Colonic mucosa (tissue), 4 donors: Measurements from ENCODE around the gene CDK5R1. TPM values are rescaled to one million over a fixed set of nuclear protein-coding genes. Genes with fewer than 3 reads are reported as not detected.

ENCODE experiments used
- DNase-seq: peaks from one replicate; pipeline ENCODE4 v3.0.0-alpha.2; 2020
- H3K27ac ChIP-seq: fragments of 200-600 bp; one replicate; pipeline ENCODE4 v1.8.0; 2021
- H3K27me3 ChIP-seq: fragments of 200-600 bp; one replicate; pipeline ENCODE4 v1.8.0; 2021
- H3K36me3 ChIP-seq: fragments of 200-600 bp; one replicate; pipeline ENCODE4 v1.8.0; 2021
- H3K4me1 ChIP-seq: fragments of 200-600 bp; one replicate; pipeline ENCODE4 v1.8.0; 2021; ENCODE audit warnings: mild to moderate bottlenecking
- H3K4me3 ChIP-seq: fragments of 200-600 bp; one replicate; pipeline ENCODE4 v1.8.0; 2021
- H3K9ac ChIP-seq, 2 donors: one replicate each; pipeline ENCODE4 v1.7.0; 2013; ENCODE audit warnings: control low read depth in 2 of 2, low read depth in 2 of 2, low read length in 2 of 2
- H3K9me3 ChIP-seq: fragments of 200-600 bp; one replicate; pipeline ENCODE4 v1.8.0; 2021
- CTCF ChIP-seq: fragments of 200-600 bp; IDR thresholded peaks from one replicate; pipeline ENCODE4 v1.8.0; 2022; ENCODE audit warnings: antibody characterized with exemption, mild to moderate bottlenecking
- intact Hi-C: fragments of 100-400 bp; cut with DNase I; formaldehyde crosslinking; loops from one replicate; pipeline ENCODE4 v1.14.1; 2022
- total RNA-seq, 2 donors: library from RNA; stranded (reverse); fragmentation: NEBNext Ultra II Directional in 1 of 2; extraction: Animal tissue kit (Norgen Biotek cat#: 25700) in 1 of 2; gene quantifications; one replicate each; pipeline ENCODE4 v1.2.1, GENCODE V29; 2021
- donor health status: healthy.
- donor health status: DM: no; HTN: no; CAD: no.
- donor health status: DM: no; HTN: no; CAD: no.

CDK5R1 gene
- total RNA-seq, result 1 to 10 TPM in 1 of 2 donors, under 1 TPM in 1; 0.98 to 1.4 TPM

DNA sequence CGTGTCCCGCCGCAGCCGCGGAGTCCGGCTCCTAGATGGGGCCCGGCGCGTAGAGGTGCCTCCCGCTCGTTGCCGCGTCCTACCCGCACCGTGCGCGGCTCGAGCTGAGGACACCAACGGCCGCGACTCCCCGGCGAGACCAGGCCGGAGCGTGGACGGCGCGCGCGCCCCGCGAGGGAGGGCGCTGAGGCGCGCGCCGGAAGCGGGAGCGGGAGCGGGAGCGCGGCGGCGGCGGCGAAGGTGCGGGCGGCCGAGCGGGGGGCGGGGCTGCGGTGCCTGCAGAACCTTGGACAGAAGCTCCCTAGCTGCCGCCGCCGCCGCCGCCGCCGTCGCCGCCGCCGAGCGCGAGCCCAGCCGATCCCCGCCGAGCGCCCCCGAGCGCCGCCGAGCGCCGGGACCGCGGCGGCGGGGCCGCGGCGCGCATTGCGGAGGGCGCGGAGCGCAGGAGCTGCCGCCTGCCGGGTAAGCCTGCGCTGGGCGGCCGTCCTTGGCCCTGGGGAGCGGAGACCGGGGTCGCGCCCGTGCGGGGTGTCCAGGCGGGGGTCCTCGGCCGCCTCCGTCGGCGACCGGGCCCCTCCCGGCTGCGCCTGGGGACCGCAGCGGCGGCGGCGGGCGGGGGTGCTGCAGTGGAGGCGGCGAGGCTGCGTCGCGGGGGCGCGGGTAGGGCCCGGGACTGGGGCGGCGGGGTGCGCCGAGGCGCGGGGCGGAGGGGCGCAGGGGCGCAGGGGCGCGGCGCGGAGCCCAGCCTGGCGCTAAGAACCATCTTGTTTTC, at the start of gene CDK5R1:
Gene CDK5R1 (plus strand): TSS at position 293 of the 772 bp plus-strand sequence. CDS start 628 bp downstream, outside the sequence.
- intact Hi-C loops, result loop anchor here (10.0 kb wide), 1 partner anchor 268 kb away; no protein-coding TSS in a partner anchor
- peak within 1 kb of the TSS; percentile 53 to 59 for H3K9ac ChIP-seq
- no peaks in the 10 kb centered on the region for H3K9me3 ChIP-seq
- no peaks in the 10 kb centered on the region for H3K4me1 ChIP-seq
- H3K36me3 ChIP-seq, result no peaks in the 10 kb centered on the region
- no peak within 1 kb of the TSS for H3K27ac ChIP-seq
- H3K27me3 ChIP-seq, result no peaks in the 10 kb centered on the region
- no peak for TF ChIP-seq CTCF
- peak; percentile 62 for DNase-seq
- peak within 1 kb of the TSS; percentile 52 for H3K4me3 ChIP-seq

- Histone ChIP-seq H3K36me3 (no peaks in the 10 kb centered on the region), H3K9me3 (no peaks in the 10 kb centered on the region), H3K27me3 (no peaks in the 10 kb centered on the region), H3K9ac (no peak overlapping the region), H3K27ac (no peak overlapping the region), H3K4me1 (no peaks in the 10 kb centered on the region), H3K4me3 (no peak overlapping the region)
- no peak for TF ChIP-seq CTCF
- intact Hi-C loops, result loop anchor here (10.0 kb wide), 1 partner anchor 96 kb away; the partner anchor contains the start of gene C17orf75
- DNase-seq, result no peak
Observed at GRCh38 chr17:32440722-32441121, 46.1 kb upstream of the CDK5R1 start.

DNA sequence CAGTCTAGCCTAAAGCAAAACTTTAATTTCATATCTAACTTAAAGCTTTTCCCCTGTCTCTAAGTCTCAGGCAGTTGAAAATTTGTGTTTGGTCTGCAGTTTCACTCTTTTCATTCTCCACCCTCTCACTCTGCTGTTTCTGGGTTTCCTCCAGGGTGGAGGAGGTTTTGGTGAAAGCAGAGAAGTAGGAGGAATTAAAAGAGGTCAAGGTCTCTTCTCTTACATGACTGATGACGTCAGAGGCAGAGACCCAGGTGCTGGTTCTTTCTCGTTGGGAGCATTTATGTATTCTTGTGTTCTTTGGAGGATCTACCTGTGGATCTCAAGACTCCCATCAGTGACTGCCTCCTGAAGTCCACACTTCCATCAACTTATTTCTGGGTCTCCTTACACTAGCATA, 44.9 kb upstream of the CDK5R1 start:
- Histone ChIP-seq H3K4me1 (peaks cover 10% of the 10 kb centered on the region), H3K4me3 (no peak overlapping the region), H3K27ac (no peak overlapping the region), H3K9me3 (no peaks in the 10 kb centered on the region), H3K9ac (no peak overlapping the region), H3K27me3 (no peaks in the 10 kb centered on the region), H3K36me3 (no peaks in the 10 kb centered on the region)
- intact Hi-C loops, result loop anchor here (10.0 kb wide), 1 partner anchor 97 kb away; the partner anchor contains the start of gene C17orf75
- TF ChIP-seq CTCF, result no peak
- no peak for DNase-seq

DNA sequence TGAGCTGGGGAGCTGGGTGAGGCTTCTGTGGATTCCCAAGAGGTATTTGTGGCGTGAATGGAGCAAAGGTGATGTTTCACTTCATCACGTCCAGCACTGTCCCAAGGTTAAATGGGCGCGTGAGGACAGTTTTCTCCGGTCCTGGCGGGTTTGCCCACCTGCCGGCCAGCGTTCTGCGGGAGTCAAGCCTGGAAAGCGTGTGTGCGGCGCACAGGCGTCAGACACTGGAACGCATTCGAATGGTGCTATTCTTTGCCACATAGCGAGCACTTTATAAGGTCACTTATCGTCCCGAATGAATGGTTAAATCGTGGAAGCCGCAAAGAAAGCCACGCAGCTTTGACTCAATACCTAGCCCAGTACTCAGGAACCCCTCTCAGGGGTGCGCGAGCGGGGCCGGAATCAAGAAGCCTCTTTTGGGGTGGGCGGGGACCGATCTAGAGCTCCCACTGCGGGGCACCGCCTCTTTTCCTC, 42.9 kb upstream of the CDK5R1 start:
- no peaks in the 10 kb centered on the region for H3K36me3 ChIP-seq
- peak; percentile 89 for TF ChIP-seq CTCF
- H3K4me1 ChIP-seq, result peaks cover 10% of the 10 kb centered on the region
- H3K4me3 ChIP-seq, result peak overlapping the region; percentile 86
- H3K9ac ChIP-seq, result peak overlapping the region; percentile 51 to 73
- no peaks in the 10 kb centered on the region for H3K9me3 ChIP-seq
- H3K27me3 ChIP-seq, result no peaks in the 10 kb centered on the region
- DNase-seq, result no peak
- intact Hi-C loops, result loop anchor here (10.0 kb wide), 1 partner anchor 99 kb away; the partner anchor contains the start of gene C17orf75
- no peak overlapping the region for H3K27ac ChIP-seq

GRCh38 chr17:32444301-32445073, 42.3 kb upstream of the CDK5R1 start, which contains the start of gene PSMD11:
TSS of gene PSMD11 (plus strand) at chr17:32444510. CDS start at chr17:32444524, 14 bp downstream.
- H3K9me3 ChIP-seq, result no peaks in the 10 kb centered on the region
- H3K4me1 ChIP-seq, result peaks cover 10% of the 10 kb centered on the region
- peak within 1 kb of the TSS; percentile 47 for H3K27ac ChIP-seq
- peak within 1 kb of the TSS; percentile 86 for H3K4me3 ChIP-seq
- intact Hi-C loops, result loop anchor here (10.0 kb wide), 1 partner anchor 100 kb away; the partner anchor contains the start of gene C17orf75
- H3K27me3 ChIP-seq, result no peaks in the 10 kb centered on the region
- no peaks in the 10 kb centered on the region for H3K36me3 ChIP-seq
- peak; percentile 0 for TF ChIP-seq CTCF
- peak within 1 kb of the TSS; percentile 73 to 93 for H3K9ac ChIP-seq
- peak; percentile 99 for DNase-seq
